H1 (cell line): ENCODE data around the gene TSPAN8. TPM values are rescaled to one million over a fixed set of nuclear protein-coding genes. Genes with fewer than 3 reads are reported as not detected.

Source experiments
- CTCF ChIA-PET: fragments of 300-600 bp; sonication (Branson Sonifier 250); formaldehyde crosslinking; loops from one replicate; lab custom pipeline; 2021; ENCODE audit not compliant: partially characterized antibody; lab: Charles Lee
- POLR2A ChIA-PET: fragments of 300-600 bp; sonication (Branson Sonifier 250); formaldehyde crosslinking; loops from one replicate; lab custom pipeline; 2021; ENCODE audit warnings: inconsistent platforms; ENCODE audit not compliant: partially characterized antibody; lab: Charles Lee
- DNase-seq, 2 experiments: peaks; one replicate each; pipeline versions ENCODE4 v3.0.0 to v3.0.0-alpha.2; 2010 to 2022; ENCODE audit warnings: low spot score in 2 of 2, low read depth in 1 of 2, mixed read lengths in 1 of 2
- FAIRE-seq: peaks from 2 replicates; lab custom pipeline; 2011; peaks lifted over from hg19 to GRCh38; lab: Jason Lieb, UNC
- H2AFZ ChIP-seq: 2 replicates; pipeline ENCODE4 v1.8.1; 2012; ENCODE audit warnings: low read length, inconsistent platforms
- H2AK5ac ChIP-seq: 2 replicates; pipeline ENCODE4 v1.6.1; 2013; ENCODE audit warnings: low read depth, low read length
- H2BK120ac ChIP-seq: replicated peaks from 2 replicates; pipeline ENCODE3; 2013; ENCODE audit warnings: low read depth, low read length, inconsistent platforms
- H2BK12ac ChIP-seq: 2 replicates; pipeline ENCODE4 v1.6.1; 2013; ENCODE audit warnings: low read depth, low read length
- H2BK15ac ChIP-seq: 2 replicates; pipeline ENCODE4 v1.6.1; 2013; ENCODE audit warnings: low read length
- H2BK20ac ChIP-seq: 2 replicates; pipeline ENCODE4 v1.6.1; 2013; ENCODE audit warnings: low read length
- H2BK5ac ChIP-seq: 2 replicates; pipeline ENCODE4 v1.6.1; 2013; ENCODE audit warnings: low read depth, low read length
- H3K14ac ChIP-seq: 2 replicates; pipeline ENCODE4 v1.6.1; 2013; ENCODE audit warnings: inconsistent platforms; ENCODE audit not compliant: insufficient read length
- H3K18ac ChIP-seq: 2 replicates; pipeline ENCODE4 v1.6.1; 2013; ENCODE audit warnings: low read length; ENCODE audit errors: extremely low read depth
- H3K23ac ChIP-seq: 2 replicates; pipeline ENCODE4 v1.6.1; 2013; ENCODE audit warnings: inconsistent platforms; ENCODE audit not compliant: insufficient read length
- H3K23me2 ChIP-seq: 2 replicates; pipeline ENCODE4 v1.6.1; 2013; ENCODE audit warnings: low read depth, low read length
- H3K27ac ChIP-seq: 2 replicates; pipeline ENCODE4 v1.6.1; 2011; ENCODE audit warnings: low read depth, low read length, inconsistent platforms
- H3K27me3 ChIP-seq, 4 experiments: replicated peaks in 1 of 4; 1 replicate in 1 of 4; 2 replicates in 3 of 4; pipeline versions ENCODE4 v1.6.1 to v1.8.1; 2011 to 2013; ENCODE audit warnings: low read length in 3 of 4, mild to moderate bottlenecking in 3 of 4, inconsistent platforms in 2 of 4, mixed read lengths in 2 of 4, moderate library complexity in 1 of 4; ENCODE audit not compliant: control insufficient read depth in 3 of 4, insufficient read depth in 3 of 4; ENCODE audit errors: extremely low read depth in 1 of 4
- H3K36me3 ChIP-seq, 4 experiments: 2 replicates each; pipeline versions ENCODE4 v1.6.1 to v1.8.1; 2011 to 2013; ENCODE audit warnings: mild to moderate bottlenecking in 4 of 4, low read length in 3 of 4, moderate library complexity in 2 of 4, control low read depth in 1 of 4, inconsistent platforms in 1 of 4; ENCODE audit not compliant: insufficient read depth in 4 of 4, control insufficient read depth in 2 of 4
- H3K4ac ChIP-seq: replicated peaks from 2 replicates; pipeline ENCODE3; 2013; ENCODE audit warnings: low read length, low read depth, mixed read lengths, inconsistent platforms; ENCODE audit not compliant: insufficient read length
- H3K4me1 ChIP-seq, 4 experiments: replicated peaks in 1 of 4; 1 replicate in 1 of 4; 2 replicates in 3 of 4; pipeline versions ENCODE4 v1.6.1 to v1.8.1; 2011 to 2013; ENCODE audit warnings: low read length in 3 of 4, inconsistent platforms in 2 of 4, mixed read lengths in 1 of 4; ENCODE audit not compliant: insufficient read depth in 4 of 4, control insufficient read depth in 3 of 4
- H3K4me2 ChIP-seq, 2 experiments: 2 replicates each; pipeline versions ENCODE4 v1.6.1 to v1.8.1; 2011 to 2013; ENCODE audit warnings: low read depth in 2 of 2, low read length in 2 of 2, control low read depth in 1 of 2, inconsistent platforms in 1 of 2, mild to moderate bottlenecking in 1 of 2; ENCODE audit not compliant: insufficient read depth in 1 of 2
- H3K4me3 ChIP-seq, 4 experiments: fragments of 200-600, 300-600 bp in 1 of 4; sonication (generic), shearing (Covaris generic), sonication (Bioruptor Twin) in 1 of 4; 2 replicates each; pipeline versions ENCODE4 v1.5.1 to v1.8.1; 2011 to 2016; ENCODE audit warnings: low read length in 4 of 4, low read depth in 3 of 4, control low read depth in 2 of 4, inconsistent platforms in 2 of 4, mild to moderate bottlenecking in 2 of 4, mixed read lengths in 1 of 4, moderate library complexity in 1 of 4; ENCODE audit not compliant: insufficient read depth in 2 of 4; ENCODE audit errors: extremely low read depth in 1 of 4
- H3K56ac ChIP-seq: replicated peaks from 2 replicates; pipeline ENCODE3; 2013; ENCODE audit warnings: low read depth, mild to moderate bottlenecking, mixed read lengths, low read length, inconsistent platforms; ENCODE audit not compliant: insufficient read length
- H3K79me1 ChIP-seq: 2 replicates; pipeline ENCODE4 v1.6.1; 2013; ENCODE audit warnings: low read depth, low read length, control low read depth
- H3K79me2 ChIP-seq, 2 experiments: 2 replicates each; pipeline versions ENCODE4 v1.6.1 to v1.8.1; 2012 to 2013; ENCODE audit warnings: low read length in 2 of 2, mild to moderate bottlenecking in 2 of 2, inconsistent platforms in 1 of 2; ENCODE audit not compliant: insufficient read depth in 2 of 2, control insufficient read depth in 1 of 2
- H3K9ac ChIP-seq, 4 experiments: replicated peaks in 1 of 4; 1 replicate in 1 of 4; 2 replicates in 3 of 4; pipeline versions ENCODE4 v1.6.1 to v1.8.1; 2011 to 2013; ENCODE audit warnings: low read depth in 3 of 4, low read length in 3 of 4, control low read depth in 2 of 4, mild to moderate bottlenecking in 2 of 4, moderate library complexity in 2 of 4, inconsistent platforms in 1 of 4; ENCODE audit errors: extremely low read depth in 1 of 4
- H3K9me3 ChIP-seq, 2 experiments: 2 replicates each; pipeline versions ENCODE4 v1.6.1 to v1.8.1; 2012 to 2013; ENCODE audit warnings: mild to moderate bottlenecking in 2 of 2, moderate library complexity in 2 of 2, control low read depth in 1 of 2, inconsistent platforms in 1 of 2, low read depth in 1 of 2, low read length in 1 of 2, mixed read lengths in 1 of 2; ENCODE audit not compliant: insufficient read depth in 2 of 2
- H4K20me1 ChIP-seq, 2 experiments: replicated peaks in 1 of 2; 2 replicates each; pipeline versions ENCODE3 to v1.8.1; 2011 to 2013; ENCODE audit warnings: inconsistent platforms in 2 of 2, low read length in 2 of 2, mild to moderate bottlenecking in 1 of 2; ENCODE audit not compliant: insufficient read depth in 2 of 2, control insufficient read depth in 1 of 2
- H4K5ac ChIP-seq: 2 replicates; pipeline ENCODE4 v1.6.1; 2013; ENCODE audit warnings: low read length, low read depth, mixed read lengths, inconsistent platforms; ENCODE audit not compliant: insufficient read length
- H4K8ac ChIP-seq: 2 replicates; pipeline ENCODE4 v1.8.0; 2013; ENCODE audit warnings: mild to moderate bottlenecking, moderate library complexity, low read length, inconsistent platforms; ENCODE audit not compliant: insufficient read depth; ENCODE audit errors: extremely low read depth
- H4K91ac ChIP-seq: replicated peaks from 2 replicates; pipeline ENCODE3; 2013; ENCODE audit warnings: low read length, mixed read lengths, inconsistent platforms; ENCODE audit not compliant: insufficient read length
- ASH2L ChIP-seq: fragments of 200-600, 300-600 bp; sonication (generic); IDR thresholded peaks from one replicate; pipeline ENCODE4 v1.7.1; 2017; ENCODE audit warnings: low read length
- BCL11A ChIP-seq, 2 experiments: IDR thresholded peaks; one replicate each; pipeline ENCODE4 v1.6.1; 2011; ENCODE audit warnings: low read depth in 2 of 2, low read length in 2 of 2, mild to moderate bottlenecking in 2 of 2
- CREB1 ChIP-seq: IDR thresholded peaks from 2 replicates; pipeline ENCODE4 v1.6.1; 2012; ENCODE audit warnings: inconsistent platforms
- FOSL1 ChIP-seq: IDR thresholded peaks from 2 replicates; pipeline ENCODE4 v1.6.1; 2011; ENCODE audit warnings: mild to moderate bottlenecking, low read depth, low read length, moderate library complexity; ENCODE audit not compliant: insufficient read depth
- HDAC6 ChIP-seq: IDR thresholded peaks from one replicate; pipeline ENCODE4 v1.7.1; 2012; ENCODE audit warnings: low read depth, mild to moderate bottlenecking, inconsistent platforms, low read length, moderate library complexity
- RNF2 ChIP-seq: fragments of 200-900, 300-1000 bp; sonication (generic); IDR thresholded peaks from 2 replicates; pipeline ENCODE4 v1.7.1; 2016; ENCODE audit warnings: borderline replicate concordance, low read depth, mild to moderate bottlenecking, antibody characterized with exemption, low read length; ENCODE audit not compliant: poor library complexity, severe bottlenecking; ENCODE audit errors: missing control alignments
- RXRA ChIP-seq: IDR thresholded peaks from 2 replicates; pipeline ENCODE4 v1.6.1; 2011; ENCODE audit warnings: low read depth, mild to moderate bottlenecking, low read length, moderate library complexity; ENCODE audit not compliant: insufficient read depth
- WGBS, 2 experiments: shearing (Covaris generic) in 1 of 2; methylation state at CpG; one replicate each; pipeline versions ENCODE4 v1.1.6 to v1.1.7; 2013 to 2015; ENCODE audit warnings: low lambda C conversion rate in 2 of 2, mixed read lengths in 2 of 2, inconsistent platforms in 1 of 2, low coverage in 1 of 2, missing lambda C conversion rate in 1 of 2; ENCODE audit not compliant: insufficient replicate concordance in 2 of 2, insufficient coverage in 1 of 2, insufficient read length in 1 of 2; ENCODE audit errors: extremely low coverage in 1 of 2, missing lambda C conversion rate in 1 of 2; 5-methylcytosine and 5-hydroxymethylcytosine counted together
- polyA plus RNA-seq, 7 experiments: library from polyadenylated mRNA; depleted of rRNA in 3 of 7; stranded (reverse) in 5 of 7; unstranded in 2 of 7; fragments of >200 nt in 5 of 7; fragments of 200-250 nt in 2 of 7; gene quantifications; 1 replicate in 5 of 7; 2 replicates in 1 of 7; 4 replicates in 1 of 7; pipeline versions ENCODE4 v1.2.1 to v1.2.3, GENCODE V29; 2011 to 2013; ENCODE audit warnings: missing spikeins in 2 of 7, mixed read lengths in 2 of 7
- total RNA-seq: library from RNA; stranded (reverse); fragmentation: NEBNext Ultra II Directional; extraction: Animal tissue kit (Norgen Biotek cat#: 25700); gene quantifications from 2 replicates; pipeline ENCODE4 v1.2.1, GENCODE V29; 2021

The TSPAN8 gene
- total and polyA plus RNA-seq, 2 of the 8 experiments (the other 6 are each of a cell fraction or from before 2014, with no cell fraction given), result not detected

DNA sequence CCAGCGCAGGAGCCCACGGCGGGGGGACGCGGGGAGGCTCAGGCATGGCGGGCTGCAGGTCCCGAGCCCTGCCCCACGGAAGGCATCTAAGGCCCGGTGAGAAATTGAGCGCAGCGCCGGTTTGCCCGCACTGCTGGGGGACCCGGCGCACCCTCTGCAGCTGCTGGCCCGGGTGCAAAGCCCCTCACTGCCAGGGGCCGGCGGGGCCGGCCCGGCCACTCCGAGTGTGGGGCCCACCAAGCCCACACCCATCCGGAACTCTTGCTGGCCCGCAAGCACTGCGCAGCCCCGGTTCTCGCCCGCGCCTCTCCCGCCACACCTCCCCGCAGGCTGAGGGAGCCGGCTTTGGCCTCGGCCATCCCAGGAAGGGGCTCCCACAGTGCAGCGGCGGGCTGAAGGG lies 8.5 kb upstream of the TSPAN8 start:
- Histone ChIP-seq H3K79me2 (no peaks in the 10 kb centered on the region), H2BK20ac (no peak overlapping the region), H2AK5ac (no peak overlapping the region), H3K18ac (no peak overlapping the region), H3K9ac (no peak overlapping the region), H4K20me1 (no peaks in the 10 kb centered on the region), H3K4me1 (no peaks in the 10 kb centered on the region), H4K5ac (no peak overlapping the region), H3K4me3 (no peak overlapping the region), H3K4ac (no peak overlapping the region), H3K14ac (no peak overlapping the region), H2BK12ac (no peak overlapping the region), H2BK15ac (no peak overlapping the region), H3K4me2 (no peak overlapping the region), H3K56ac (no peak overlapping the region), H4K91ac (no peak overlapping the region), H2BK120ac (no peak overlapping the region), H3K27me3 (no peaks in the 10 kb centered on the region), H4K8ac (no peak overlapping the region), H3K23ac (no peak overlapping the region), H3K79me1 (no peaks in the 10 kb centered on the region), H3K23me2 (no peaks in the 10 kb centered on the region; the same call in 1 of the 2 replicates), H3K27ac (no peak overlapping the region), H2BK5ac (no peak overlapping the region), H3K36me3 (peaks cover 0 to 4% (median 0%) of the 10 kb centered on the region in 4 experiments; a peak in 2 of 8 replicates), H2AFZ (no peak overlapping the region), H3K9me3 (peaks cover 3 to 8% of the 10 kb centered on the region in 2 experiments; a peak in 2 of 4 replicates)
- POLR2A ChIA-PET, result no interaction called here
- FAIRE-seq (no peak), DNase-seq (no peak)
- CTCF ChIA-PET, result interaction anchor here (1.1 kb wide), 1 partner anchor 225 kb away, joined by 3 read pairs; no protein-coding TSS in a partner anchor
- TF ChIP-seq RNF2 (no peak), CREB1 (no peak), BCL11A (IDR thresholded peaks at IDR 0.05; ENCODE audit: low read depth in 2 of 2, low read length in 2 of 2) (no peak), RXRA (no peak), HDAC6 (no peak), ASH2L (no peak), FOSL1 (no peak)
- 93% methylated on average over 15 of the region's 34 CpGs; no CpG with 5 or more reads in 1 of the 2 experiments for WGBS, 2 experiments
